Left ventricle myocardium inferior (tissue), 1 donor: ENCODE results near the gene KCNK10. TPM values are rescaled to one million over a fixed set of nuclear protein-coding genes. Genes with fewer than 3 reads are reported as not detected.

Experiments used
- DNase-seq: peaks from one replicate; pipeline ENCODE4 v3.0.0-alpha.2; 2020
- H3K27ac ChIP-seq: fragments of 200-600 bp; replicated peaks from 2 replicates; pipeline ENCODE4 v1.8.0; 2021
- H3K27me3 ChIP-seq: fragments of 200-600 bp; 2 replicates; pipeline ENCODE4 v1.8.0; 2021; ENCODE audit warnings: low read depth
- H3K36me3 ChIP-seq: fragments of 200-600 bp; 2 replicates; pipeline ENCODE4 v1.8.0; 2021
- H3K4me1 ChIP-seq: fragments of 200-600 bp; 2 replicates; pipeline ENCODE4 v1.8.0; 2021
- H3K4me3 ChIP-seq: fragments of 200-600 bp; 2 replicates; pipeline ENCODE4 v1.8.0; 2021; ENCODE audit warnings: mild to moderate bottlenecking, moderate library complexity
- H3K9me3 ChIP-seq: fragments of 200-600 bp; replicated peaks from 2 replicates; pipeline ENCODE4 v1.8.0; 2021
- intact Hi-C: fragments of 100-400 bp; cut with micrococcal nuclease; formaldehyde crosslinking; loops from one replicate; pipeline ENCODE4 v1.11.0; 2022
- total RNA-seq: library from RNA; stranded (reverse); fragmentation: NEBNext Ultra II Directional; extraction: Animal tissue kit (Norgen Biotek cat#: 25700); gene quantifications from one replicate; pipeline ENCODE4 v1.2.1, GENCODE V29; 2021
- TF ChIP-seq, protein P1 (sequence below): fragments of 200-600 bp; IDR thresholded peaks from 2 replicates; pipeline ENCODE4 v1.8.0; 2021; ENCODE audit warnings: antibody characterized with exemption, mild to moderate bottlenecking, borderline replicate concordance
- donor health status: DM: no; HTN: yes; CAD: no; lungs with severe emphysema.

KCNK10 gene
- total RNA-seq, 1 donor from 2014 or later, result not detected

DNA sequence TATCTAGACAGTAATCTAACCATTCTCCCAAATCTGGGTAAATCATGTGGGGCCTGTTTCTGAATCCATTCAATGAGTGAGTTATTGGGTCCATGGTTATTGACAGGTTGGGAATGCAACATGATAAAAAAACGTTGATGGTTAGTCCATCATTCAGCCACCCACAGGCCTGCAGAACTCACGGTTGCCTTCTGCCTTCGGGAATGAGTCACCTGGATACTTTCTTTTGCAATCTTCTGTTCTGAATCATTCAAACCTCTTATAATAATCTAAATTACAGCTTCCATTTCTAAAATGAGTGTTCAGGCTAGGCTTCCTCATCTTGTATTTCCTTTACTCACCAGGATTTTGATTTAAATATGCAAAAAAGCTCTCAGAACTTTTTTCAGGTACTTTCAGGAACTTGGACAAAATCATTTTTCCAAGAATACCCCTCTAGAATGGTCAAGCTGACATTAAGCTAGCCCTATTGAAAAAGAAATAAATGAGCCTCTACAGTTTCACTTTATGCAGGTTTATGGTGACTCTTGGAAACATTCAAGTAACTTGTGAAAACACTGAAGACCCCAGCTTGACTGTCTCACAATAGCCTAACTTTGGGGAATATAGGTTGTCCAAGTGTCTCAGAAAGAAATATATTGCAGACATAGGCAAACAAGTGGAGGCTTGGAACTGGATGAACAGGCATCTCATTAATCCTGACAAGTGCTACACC lies 94.4 kb downstream of the KCNK10 start:
- TF ChIP-seq, protein P1, sequence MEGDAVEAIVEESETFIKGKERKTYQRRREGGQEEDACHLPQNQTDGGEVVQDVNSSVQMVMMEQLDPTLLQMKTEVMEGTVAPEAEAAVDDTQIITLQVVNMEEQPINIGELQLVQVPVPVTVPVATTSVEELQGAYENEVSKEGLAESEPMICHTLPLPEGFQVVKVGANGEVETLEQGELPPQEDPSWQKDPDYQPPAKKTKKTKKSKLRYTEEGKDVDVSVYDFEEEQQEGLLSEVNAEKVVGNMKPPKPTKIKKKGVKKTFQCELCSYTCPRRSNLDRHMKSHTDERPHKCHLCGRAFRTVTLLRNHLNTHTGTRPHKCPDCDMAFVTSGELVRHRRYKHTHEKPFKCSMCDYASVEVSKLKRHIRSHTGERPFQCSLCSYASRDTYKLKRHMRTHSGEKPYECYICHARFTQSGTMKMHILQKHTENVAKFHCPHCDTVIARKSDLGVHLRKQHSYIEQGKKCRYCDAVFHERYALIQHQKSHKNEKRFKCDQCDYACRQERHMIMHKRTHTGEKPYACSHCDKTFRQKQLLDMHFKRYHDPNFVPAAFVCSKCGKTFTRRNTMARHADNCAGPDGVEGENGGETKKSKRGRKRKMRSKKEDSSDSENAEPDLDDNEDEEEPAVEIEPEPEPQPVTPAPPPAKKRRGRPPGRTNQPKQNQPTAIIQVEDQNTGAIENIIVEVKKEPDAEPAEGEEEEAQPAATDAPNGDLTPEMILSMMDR, result no peak
- Histone ChIP-seq H3K4me3 (no peak overlapping the region), H3K36me3 (no peaks in the 10 kb centered on the region), H3K4me1 (no peaks in the 10 kb centered on the region), H3K9me3 (peaks cover 4% of the 10 kb centered on the region), H3K27ac (no peak overlapping the region), H3K27me3 (peaks cover 18% of the 10 kb centered on the region)
- DNase-seq, result no peak
- intact Hi-C loops, result no loop called here

- Histone ChIP-seq H3K4me1 (no peaks in the 10 kb centered on the region), H3K36me3 (no peaks in the 10 kb centered on the region), H3K9me3 (peaks cover 14% of the 10 kb centered on the region), H3K27me3 (peaks cover 21% of the 10 kb centered on the region), H3K4me3 (no peak overlapping the region), H3K27ac (no peak overlapping the region)
- DNase-seq, result no peak
- TF ChIP-seq, protein P1, result no peak
- intact Hi-C loops, result no loop called here
Measured at GRCh38 chr14:88227693-88228092, 95.4 kb downstream of the KCNK10 start.

DNA sequence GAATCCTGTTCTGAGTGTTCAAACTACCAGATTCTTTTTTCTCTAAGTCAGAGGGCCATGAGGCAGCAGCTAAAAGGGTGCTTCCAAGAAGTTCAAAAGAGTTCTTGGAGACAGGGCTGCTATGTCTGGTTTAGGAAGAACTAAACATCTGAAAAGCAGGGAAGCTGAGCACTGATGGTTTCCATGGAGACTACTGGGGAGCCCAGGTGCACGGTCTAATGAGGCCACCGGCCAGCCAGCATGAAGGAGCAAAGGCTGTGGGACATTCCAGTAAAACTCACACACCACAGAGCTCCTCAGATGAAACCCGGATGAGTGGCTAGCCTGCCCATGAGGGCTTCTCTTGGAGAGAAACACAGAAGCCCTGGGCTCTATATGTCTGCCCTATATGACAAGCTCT lies 97.3 kb downstream of the KCNK10 start:
- intact Hi-C loops, result no loop called here
- H3K9me3 ChIP-seq, result peaks cover 29% of the 10 kb centered on the region
- no peaks in the 10 kb centered on the region for H3K4me1 ChIP-seq
- TF ChIP-seq, protein P1, result no peak
- no peak overlapping the region for H3K27ac ChIP-seq
- H3K36me3 ChIP-seq, result no peaks in the 10 kb centered on the region
- no peak overlapping the region for H3K4me3 ChIP-seq
- no peak for DNase-seq
- peaks cover 21% of the 10 kb centered on the region for H3K27me3 ChIP-seq

GRCh38 chr14:88218119-88218915 lies 104.8 kb downstream of the KCNK10 start:
- no peak overlapping the region for H3K4me3 ChIP-seq
- TF ChIP-seq, protein P1, result no peak
- no peak overlapping the region for H3K27ac ChIP-seq
- no peak for DNase-seq
- no peaks in the 10 kb centered on the region for H3K4me1 ChIP-seq
- H3K36me3 ChIP-seq, result no peaks in the 10 kb centered on the region
- no peaks in the 10 kb centered on the region for H3K27me3 ChIP-seq
- H3K9me3 ChIP-seq, result peaks cover 21% of the 10 kb centered on the region
- intact Hi-C loops, result no loop called here

DNA sequence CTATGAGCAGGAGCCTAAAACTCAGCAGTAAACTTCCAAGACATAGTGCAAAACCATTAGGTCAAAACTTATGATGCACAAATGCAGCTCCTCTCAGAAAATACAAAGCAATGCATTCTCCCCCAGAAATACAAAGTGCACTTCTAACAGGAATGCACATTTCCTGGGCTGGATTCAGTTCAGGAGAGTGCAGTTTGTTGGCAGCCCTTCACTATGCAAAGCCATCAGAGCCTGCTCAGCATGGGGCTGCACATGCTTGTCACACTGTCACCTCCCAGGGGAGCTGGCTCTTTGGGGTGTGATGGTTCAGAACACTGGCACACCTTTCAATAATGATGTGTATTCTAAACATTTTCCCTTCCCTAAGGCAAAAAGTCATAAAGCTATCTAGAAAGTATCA lies 110.4 kb downstream of the KCNK10 start:
- no peaks in the 10 kb centered on the region for H3K9me3 ChIP-seq
- peaks cover 22% of the 10 kb centered on the region for H3K27me3 ChIP-seq
- H3K4me1 ChIP-seq, result no peaks in the 10 kb centered on the region
- no peak overlapping the region for H3K27ac ChIP-seq
- H3K36me3 ChIP-seq, result no peaks in the 10 kb centered on the region
- intact Hi-C loops, result no loop called here
- no peak overlapping the region for H3K4me3 ChIP-seq
- TF ChIP-seq, protein P1, result no peak
- DNase-seq, result no peak
